Measurements from ENCODE around the gene CCT2.

DNA sequence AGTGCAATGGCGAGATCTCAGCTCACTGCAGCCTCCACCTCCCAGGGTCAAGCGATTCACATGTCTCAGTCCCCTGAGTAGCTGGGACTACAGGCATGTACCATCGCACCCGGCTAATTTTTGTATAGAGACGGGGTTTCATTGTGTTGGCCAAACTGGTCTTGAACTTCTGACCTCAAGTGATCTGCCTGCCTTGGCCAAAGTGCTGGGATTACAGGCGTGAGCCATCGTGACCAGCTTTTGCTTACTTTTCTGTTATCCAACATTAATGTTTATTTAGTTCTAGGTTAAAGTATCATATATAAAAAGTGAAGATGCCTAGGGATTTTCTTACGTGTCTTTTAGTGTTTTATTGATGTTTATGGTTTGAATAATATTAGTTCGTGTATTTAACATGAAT is 28.9 kb upstream of the CCT2 start:
- TF ChIP-seq, protein P1, sequence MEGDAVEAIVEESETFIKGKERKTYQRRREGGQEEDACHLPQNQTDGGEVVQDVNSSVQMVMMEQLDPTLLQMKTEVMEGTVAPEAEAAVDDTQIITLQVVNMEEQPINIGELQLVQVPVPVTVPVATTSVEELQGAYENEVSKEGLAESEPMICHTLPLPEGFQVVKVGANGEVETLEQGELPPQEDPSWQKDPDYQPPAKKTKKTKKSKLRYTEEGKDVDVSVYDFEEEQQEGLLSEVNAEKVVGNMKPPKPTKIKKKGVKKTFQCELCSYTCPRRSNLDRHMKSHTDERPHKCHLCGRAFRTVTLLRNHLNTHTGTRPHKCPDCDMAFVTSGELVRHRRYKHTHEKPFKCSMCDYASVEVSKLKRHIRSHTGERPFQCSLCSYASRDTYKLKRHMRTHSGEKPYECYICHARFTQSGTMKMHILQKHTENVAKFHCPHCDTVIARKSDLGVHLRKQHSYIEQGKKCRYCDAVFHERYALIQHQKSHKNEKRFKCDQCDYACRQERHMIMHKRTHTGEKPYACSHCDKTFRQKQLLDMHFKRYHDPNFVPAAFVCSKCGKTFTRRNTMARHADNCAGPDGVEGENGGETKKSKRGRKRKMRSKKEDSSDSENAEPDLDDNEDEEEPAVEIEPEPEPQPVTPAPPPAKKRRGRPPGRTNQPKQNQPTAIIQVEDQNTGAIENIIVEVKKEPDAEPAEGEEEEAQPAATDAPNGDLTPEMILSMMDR (conservative IDR thresholded peaks at IDR 0.05; ENCODE audit: low read depth, low read length) = no peak
- TF ChIP-seq EZH2 (IDR thresholded peaks at IDR 0.05; ENCODE audit: low read length, unreplicated experiment) = no peak
